Glutamatergic neuron (in vitro differentiated cells): ENCODE measurements around the gene MICU2. TPM values are rescaled to one million over a fixed set of nuclear protein-coding genes. Genes with fewer than 3 reads are reported as not detected.

ENCODE experiments used
- DNase-seq: peaks from one replicate; pipeline ENCODE4 v3.0.0; 2022
- H3K27ac Mint-ChIP-seq: one replicate; pipeline ENCODE4 v1.8.0; 2020; ENCODE audit warnings: mild to moderate bottlenecking, mixed read lengths, inconsistent platforms; ENCODE audit not compliant: unreplicated experiment
- H3K27me3 Mint-ChIP-seq: one replicate; pipeline ENCODE4 v1.8.0; 2020; ENCODE audit warnings: mild to moderate bottlenecking, moderate library complexity, mixed read lengths, inconsistent platforms; ENCODE audit not compliant: unreplicated experiment
- H3K36me3 Mint-ChIP-seq: one replicate; pipeline ENCODE4 v1.8.0; 2020; ENCODE audit warnings: mild to moderate bottlenecking, mixed read lengths, inconsistent platforms; ENCODE audit not compliant: unreplicated experiment
- H3K4me1 Mint-ChIP-seq: one replicate; pipeline ENCODE4 v1.8.0; 2020; ENCODE audit warnings: mild to moderate bottlenecking, low read depth, mixed read lengths, inconsistent platforms; ENCODE audit not compliant: unreplicated experiment
- H3K4me3 Mint-ChIP-seq: one replicate; pipeline ENCODE4 v1.8.0; 2020; ENCODE audit warnings: mild to moderate bottlenecking, mixed read lengths, inconsistent platforms; ENCODE audit not compliant: unreplicated experiment
- H3K9me3 Mint-ChIP-seq: one replicate; pipeline ENCODE4 v1.8.0; 2020; ENCODE audit warnings: mild to moderate bottlenecking, moderate library complexity, mixed read lengths, inconsistent platforms; ENCODE audit not compliant: unreplicated experiment
- CTCF ChIP-seq: fragments of 200-600 bp; sonication (generic); IDR thresholded peaks from one replicate; pipeline ENCODE4 v1.5.0; 2021; ENCODE audit not compliant: partially characterized antibody, unreplicated experiment
- total RNA-seq: library from RNA; stranded (reverse); fragmentation: NEBNext Ultra II Directional; extraction: Animal tissue kit (Norgen Biotek cat#: 25700); gene quantifications from one replicate; pipeline ENCODE4 v1.2.1, GENCODE V29; 2021; ENCODE audit not compliant: unreplicated experiment

Gene MICU2
- total RNA-seq, 1 donor from 2014 or later = 37.2 TPM

- H3K4me3 Mint-ChIP-seq = no peak overlapping the region
- H3K4me1 Mint-ChIP-seq = no peaks in the 10 kb centered on the region
- H3K27ac Mint-ChIP-seq = no peak overlapping the region
- H3K36me3 Mint-ChIP-seq = no peaks in the 10 kb centered on the region
- no peak for TF ChIP-seq CTCF
- H3K9me3 Mint-ChIP-seq = peaks cover 2% of the 10 kb centered on the region
- no peak for DNase-seq
- no peaks in the 10 kb centered on the region for H3K27me3 Mint-ChIP-seq
Measured at GRCh38 chr13:21522847-21523246, 81.1 kb downstream of the MICU2 start.

- no peak overlapping the region for H3K4me3 Mint-ChIP-seq
- H3K36me3 Mint-ChIP-seq = no peaks in the 10 kb centered on the region
- no peak overlapping the region for H3K27ac Mint-ChIP-seq
- no peak for TF ChIP-seq CTCF
- H3K9me3 Mint-ChIP-seq = peaks cover 2% of the 10 kb centered on the region
- H3K27me3 Mint-ChIP-seq = no peaks in the 10 kb centered on the region
- no peaks in the 10 kb centered on the region for H3K4me1 Mint-ChIP-seq
- DNase-seq = no peak
Measured at GRCh38 chr13:21522130-21522529, 81.8 kb downstream of the MICU2 start.

- no peak for DNase-seq
- TF ChIP-seq CTCF = no peak
- Mint-ChIP-seq H3K9me3 (no peaks in the 10 kb centered on the region), H3K27ac (no peak overlapping the region), H3K36me3 (no peaks in the 10 kb centered on the region), H3K4me1 (no peaks in the 10 kb centered on the region), H3K4me3 (no peak overlapping the region), H3K27me3 (no peaks in the 10 kb centered on the region)
Measured at GRCh38 chr13:21518617-21519144, 85.3 kb downstream of the MICU2 start.

GRCh38 chr13:21517576-21517975 lies 86.4 kb downstream of the MICU2 start:
- no peak overlapping the region for H3K4me3 Mint-ChIP-seq
- no peaks in the 10 kb centered on the region for H3K4me1 Mint-ChIP-seq
- no peak overlapping the region for H3K27ac Mint-ChIP-seq
- TF ChIP-seq CTCF = no peak
- no peaks in the 10 kb centered on the region for H3K36me3 Mint-ChIP-seq
- no peaks in the 10 kb centered on the region for H3K27me3 Mint-ChIP-seq
- DNase-seq = no peak
- H3K9me3 Mint-ChIP-seq = no peaks in the 10 kb centered on the region

- no peak for DNase-seq
- H3K27me3 Mint-ChIP-seq = no peaks in the 10 kb centered on the region
- no peaks in the 10 kb centered on the region for H3K9me3 Mint-ChIP-seq
- no peak overlapping the region for H3K27ac Mint-ChIP-seq
- no peak for TF ChIP-seq CTCF
- H3K4me1 Mint-ChIP-seq = peaks cover 3% of the 10 kb centered on the region
- H3K36me3 Mint-ChIP-seq = no peaks in the 10 kb centered on the region
- H3K4me3 Mint-ChIP-seq = no peak overlapping the region
Measured at GRCh38 chr13:21516805-21517204, 87.2 kb downstream of the MICU2 start.
